GM18526 (cell line): ENCODE measurements around the gene PRAC2.

ENCODE experiments used
- POLR2A ChIP-seq: IDR thresholded peaks from 3 replicates; pipeline ENCODE4 v1.6.1; 2011; ENCODE audit not compliant: insufficient read length; ENCODE audit errors: extremely low read depth

The PRAC2 gene

DNA sequence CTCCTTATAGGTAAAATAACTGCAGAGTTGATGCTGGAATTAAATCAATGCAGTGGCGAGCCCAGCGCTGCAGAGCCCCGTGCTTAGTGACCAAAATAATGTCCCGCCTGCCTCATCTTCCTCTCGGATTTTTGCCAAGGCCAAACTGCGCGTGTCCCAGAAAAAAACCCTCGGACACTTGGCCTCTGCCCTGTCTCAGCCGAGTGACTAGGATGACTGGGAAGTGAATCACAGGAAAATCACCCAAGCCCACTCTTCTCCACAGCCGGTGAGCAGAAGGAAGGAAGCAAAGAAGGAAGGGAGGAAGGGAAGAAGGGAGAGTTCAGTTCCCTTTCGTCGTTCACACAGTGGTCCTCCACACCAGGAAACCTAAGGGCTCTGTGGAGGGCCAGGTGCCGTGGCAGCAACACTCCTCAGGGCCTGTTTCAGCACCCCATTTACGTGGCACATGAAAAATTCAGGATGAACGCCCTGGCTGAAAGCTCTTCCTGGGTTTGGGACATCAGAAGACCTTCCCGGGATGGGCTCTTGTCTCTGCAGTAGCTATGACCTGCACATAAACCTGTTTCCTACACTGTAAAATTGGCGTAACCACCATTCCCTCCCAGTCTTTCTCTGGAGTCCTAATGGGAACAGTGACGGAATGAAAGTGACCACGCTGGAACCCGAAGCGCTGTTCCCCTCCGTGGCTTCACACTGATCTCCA, 31.0 kb downstream of the PRAC2 start:
- no peak for TF ChIP-seq POLR2A

DNA sequence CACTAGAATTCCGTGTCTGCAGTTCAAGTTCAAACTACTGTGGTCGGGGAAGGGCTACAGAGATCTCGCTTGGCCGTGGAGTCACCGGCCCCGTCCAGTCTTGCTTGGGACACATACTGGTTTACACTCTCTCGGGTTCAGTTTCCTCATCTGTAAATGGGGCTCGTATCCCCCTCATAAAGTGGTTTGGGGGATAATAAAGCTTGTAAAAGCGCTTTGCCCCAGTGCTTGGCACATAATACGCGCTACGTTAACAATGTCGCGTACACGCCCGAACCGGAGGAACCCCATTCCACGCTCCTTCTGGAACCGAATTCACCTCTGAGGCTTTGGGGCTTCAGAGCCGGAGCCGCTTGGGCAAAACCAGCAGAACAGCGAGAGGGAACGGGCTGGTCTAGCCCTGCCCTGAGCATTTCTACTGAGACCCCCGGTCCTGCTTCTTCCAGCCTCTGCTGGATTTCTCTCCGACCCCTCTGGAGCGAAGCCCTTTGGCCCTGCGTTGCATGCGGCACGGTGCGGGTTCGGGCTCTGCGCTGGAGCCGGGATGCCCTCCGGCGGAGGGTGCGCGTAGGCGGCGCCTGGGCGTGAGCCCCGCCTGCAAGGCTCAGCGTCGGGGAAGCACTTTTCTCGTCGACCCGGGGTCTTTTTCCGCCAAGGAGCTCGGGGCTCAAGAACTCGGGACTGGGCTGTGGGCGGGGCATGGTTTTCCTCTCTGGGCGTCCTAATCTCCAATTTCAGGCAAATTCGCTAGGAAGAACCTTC, 31.7 kb downstream of the PRAC2 start:
- TF ChIP-seq POLR2A = no peak

DNA sequence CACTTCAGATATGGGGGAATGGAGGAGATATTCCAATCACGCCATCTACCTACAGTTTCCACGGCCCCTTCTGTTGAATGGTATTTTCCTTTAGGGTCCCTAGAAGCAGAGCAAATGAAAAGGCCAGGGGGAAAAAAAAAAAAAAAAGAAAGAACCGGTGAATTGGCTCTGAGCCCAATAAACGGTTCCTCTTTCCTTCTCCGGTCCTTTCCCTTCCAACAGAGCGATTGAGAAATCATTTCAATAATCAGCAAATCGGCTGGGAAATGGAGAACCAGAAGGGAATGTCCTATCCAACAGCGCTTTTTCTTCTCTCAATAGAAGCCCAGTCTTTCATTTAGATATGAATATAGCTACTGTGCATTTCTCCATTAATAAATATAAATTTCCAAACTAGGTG, 32.4 kb downstream of the PRAC2 start:
- TF ChIP-seq POLR2A = no peak

DNA sequence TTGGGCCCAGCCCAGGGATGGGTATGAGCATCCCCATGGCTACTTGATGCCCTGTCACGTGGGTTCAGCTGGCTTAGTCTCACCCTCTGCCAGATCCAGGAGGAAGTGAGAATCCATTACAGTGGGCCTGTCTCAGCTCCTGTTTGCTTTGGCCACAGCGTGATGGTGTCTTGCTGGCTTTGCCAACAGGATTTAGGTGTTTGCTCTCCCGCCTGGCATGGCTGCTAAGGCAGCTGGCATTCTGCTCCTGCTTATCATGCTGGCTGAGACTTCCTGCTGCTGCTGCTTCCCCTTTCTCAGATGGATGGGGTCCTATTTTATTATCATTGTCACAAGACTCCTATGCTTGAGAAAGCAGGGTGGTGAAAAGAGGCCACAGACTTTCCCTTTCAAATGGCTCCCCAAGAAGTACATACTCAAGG, 33.9 kb downstream of the PRAC2 start:
- TF ChIP-seq POLR2A = no peak

DNA sequence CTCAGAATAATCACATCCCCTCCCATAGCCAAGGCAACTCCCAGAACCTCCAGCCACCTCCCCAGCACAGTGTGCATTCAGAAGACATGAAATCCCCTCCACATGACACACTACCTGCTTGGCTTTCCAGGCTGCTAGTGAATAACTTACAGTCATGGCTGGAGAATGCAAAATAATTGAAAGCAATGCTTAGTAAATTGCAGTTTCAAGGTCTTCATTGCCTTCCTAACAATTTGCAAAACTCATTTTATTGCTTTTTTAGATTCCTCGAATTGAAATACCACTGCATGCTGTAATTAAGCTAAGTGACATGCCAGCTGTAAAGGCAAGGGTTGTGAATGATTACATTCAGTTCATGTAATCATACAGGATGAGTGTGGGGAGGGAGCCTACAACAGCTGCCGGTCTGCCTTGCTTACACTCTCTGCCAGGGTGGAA, 34.6 kb downstream of the PRAC2 start:
- no peak for TF ChIP-seq POLR2A

DNA sequence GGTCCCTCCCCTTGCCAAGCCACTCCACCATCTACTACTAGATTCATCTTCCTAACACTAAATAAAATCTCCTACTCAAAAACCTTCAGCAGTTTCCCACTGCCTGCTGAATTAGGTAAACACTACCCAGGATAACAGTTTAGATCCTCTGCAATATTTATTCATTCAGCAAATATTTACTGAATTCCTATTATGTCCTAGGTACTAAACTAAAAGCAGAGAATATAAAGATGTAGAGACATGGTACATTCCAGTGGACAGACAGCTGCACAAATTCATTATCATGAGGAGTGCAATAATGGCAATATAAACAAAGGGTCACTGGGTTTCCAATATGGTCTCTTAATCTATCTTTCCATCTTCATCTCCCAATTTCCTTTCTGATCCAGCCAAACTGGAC, 36.3 kb downstream of the PRAC2 start:
- no peak for TF ChIP-seq POLR2A

DNA sequence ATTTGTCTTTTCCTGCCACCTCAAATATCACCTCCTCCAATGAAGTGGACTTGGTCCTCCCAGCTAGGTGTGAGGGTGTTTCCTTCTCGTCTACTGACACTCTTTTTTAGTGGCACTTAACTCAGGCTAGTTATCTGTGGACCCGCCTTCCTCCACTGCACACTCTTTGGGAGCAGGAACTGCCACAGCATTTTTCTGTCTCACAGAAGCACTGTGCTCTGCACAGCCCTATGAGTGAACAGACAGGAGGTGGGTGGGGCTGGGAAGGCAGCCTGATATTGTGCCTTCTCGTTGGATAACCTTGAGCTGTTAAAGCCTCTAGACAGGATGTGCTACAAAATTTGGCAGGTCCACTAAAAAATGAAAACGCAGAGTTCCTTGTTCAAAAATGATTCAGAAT, 37.4 kb downstream of the PRAC2 start:
- TF ChIP-seq POLR2A = no peak

DNA sequence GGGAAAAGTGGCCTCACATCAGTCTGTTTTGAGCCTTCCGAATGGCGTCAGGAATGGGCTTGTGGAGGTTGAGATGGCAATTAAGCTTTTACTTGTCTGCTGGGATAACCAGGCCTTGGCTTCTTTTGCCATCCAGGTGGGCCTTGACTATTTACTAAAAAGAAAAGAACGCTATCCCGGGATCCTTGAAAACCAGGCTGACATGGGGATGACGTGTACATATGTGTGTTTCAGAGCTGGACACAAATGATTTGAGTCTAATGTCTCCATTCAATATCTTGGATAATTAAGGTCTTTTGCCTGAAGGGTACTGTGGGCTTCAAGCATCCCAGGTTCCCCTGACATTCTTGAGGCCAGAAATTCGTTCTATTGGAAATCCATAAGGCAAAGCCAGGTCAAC, 38.1 kb downstream of the PRAC2 start:
- no peak for TF ChIP-seq POLR2A

DNA sequence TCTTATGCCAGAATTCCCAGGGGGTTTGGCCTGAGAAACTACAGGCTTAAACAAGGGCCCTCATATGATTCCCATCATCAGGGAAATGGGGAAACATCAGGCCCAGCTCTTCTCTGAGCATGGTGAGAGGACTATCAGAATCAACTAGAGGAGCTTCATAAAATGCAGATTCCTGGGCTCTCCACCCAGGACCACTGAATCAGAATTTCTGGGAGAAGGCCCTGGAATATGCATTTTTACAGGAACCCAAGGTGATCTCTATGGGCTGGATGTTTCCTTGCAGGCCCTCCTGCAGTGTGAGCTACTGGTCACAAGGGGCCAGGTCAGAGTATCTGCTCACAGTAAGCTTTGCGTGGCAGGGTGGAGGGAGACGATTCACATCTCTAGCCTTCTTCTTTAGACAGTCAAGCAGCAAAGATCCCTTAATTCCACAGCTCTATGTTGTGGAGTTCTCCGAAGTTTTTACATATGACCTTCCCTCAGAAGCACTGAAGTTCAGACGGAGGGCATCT, 44.3 kb downstream of the PRAC2 start:
- TF ChIP-seq POLR2A = no peak

DNA sequence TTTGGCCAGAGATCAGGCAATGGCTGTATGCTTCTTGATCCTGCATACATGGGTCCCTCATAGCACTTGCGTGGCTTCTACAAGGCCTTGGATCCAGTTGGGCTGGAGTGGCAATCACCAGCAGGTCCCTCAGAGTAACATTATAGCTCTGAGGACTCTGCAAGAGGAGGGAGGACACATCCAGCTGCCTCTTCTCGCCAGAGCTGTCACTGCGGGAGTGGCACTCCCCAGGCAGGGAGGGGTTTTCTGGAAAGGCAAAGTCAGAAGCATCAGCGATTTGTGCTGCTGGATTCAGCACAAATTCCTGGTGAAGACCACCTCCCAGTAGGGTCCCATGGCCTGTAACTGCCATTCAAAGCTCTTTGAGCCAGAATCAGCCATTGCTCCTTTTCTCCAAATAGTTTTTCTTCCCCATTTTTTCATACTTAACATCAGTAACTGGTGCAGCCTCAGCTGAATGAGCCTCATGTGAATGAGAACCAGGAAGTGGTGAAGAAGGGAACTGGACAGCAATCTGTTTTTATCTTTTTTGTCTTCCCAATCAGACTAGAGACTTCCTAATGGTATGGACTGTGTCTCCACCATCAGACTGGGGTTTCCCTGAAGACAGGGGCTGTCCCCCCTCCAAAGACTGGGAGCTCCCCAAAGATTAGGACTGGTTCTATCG, 46.2 kb downstream of the PRAC2 start:
- no peak for TF ChIP-seq POLR2A

DNA sequence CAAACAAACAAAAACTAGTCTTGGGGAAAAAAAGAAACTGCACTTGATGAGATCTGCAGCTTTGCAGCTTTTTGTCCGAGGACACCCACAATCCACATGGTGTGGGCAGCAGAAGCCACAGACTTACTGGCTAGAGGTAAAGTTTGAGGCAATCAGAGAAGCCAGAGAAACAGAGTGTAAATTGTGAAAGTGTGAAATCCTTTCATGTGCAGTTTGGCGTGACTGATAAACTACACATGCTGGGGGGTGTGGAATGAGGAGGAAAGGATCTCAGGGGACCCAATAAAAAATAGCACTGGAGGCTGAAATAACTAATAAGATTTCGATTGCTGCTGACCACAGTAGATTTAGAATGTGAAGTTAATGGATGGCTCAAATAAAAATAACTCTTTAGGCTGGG, 48.0 kb downstream of the PRAC2 start:
- TF ChIP-seq POLR2A = no peak

DNA sequence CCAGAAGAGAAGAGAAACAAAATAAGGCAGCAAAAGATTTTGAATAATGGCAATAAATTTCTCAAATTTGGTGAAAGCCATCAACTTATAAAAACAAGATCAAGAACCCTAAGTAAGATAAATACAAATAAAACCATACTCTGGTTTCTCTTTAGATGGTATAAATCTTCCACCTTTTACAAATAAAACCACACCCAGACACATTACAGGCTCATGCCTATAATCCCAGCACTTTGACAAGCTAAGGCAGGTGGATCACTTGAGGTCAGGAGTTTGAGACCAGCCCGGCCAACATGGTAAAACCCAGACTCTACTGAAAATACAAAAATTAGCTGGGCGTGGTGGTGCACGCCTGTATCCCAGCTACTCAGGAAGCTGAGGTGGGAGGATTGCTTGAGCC, 50.3 kb downstream of the PRAC2 start:
- TF ChIP-seq POLR2A = no peak
